IPS-15b (cell line): ENCODE measurements around the gene TMEM107.

Source experiments
- H3K27me3 ChIP-seq: one replicate; pipeline ENCODE4 v1.6.1; 2013; ENCODE audit warnings: low read length; ENCODE audit not compliant: control insufficient read depth, insufficient read depth
- H3K36me3 ChIP-seq: one replicate; pipeline ENCODE4 v1.6.1; 2013; ENCODE audit warnings: low read length; ENCODE audit not compliant: control insufficient read depth, insufficient read depth
- H3K4me1 ChIP-seq: one replicate; pipeline ENCODE4 v1.6.1; 2013; ENCODE audit warnings: mild to moderate bottlenecking, low read length; ENCODE audit not compliant: control insufficient read depth, insufficient read depth
- H3K4me3 ChIP-seq: one replicate; pipeline ENCODE4 v1.5.1; 2013; ENCODE audit warnings: low read depth, low read length
- H3K9ac ChIP-seq: one replicate; pipeline ENCODE4 v1.6.1; 2013; ENCODE audit warnings: low read depth, mild to moderate bottlenecking, low read length
- H3K9me3 ChIP-seq: one replicate; pipeline ENCODE4 v1.6.1; 2013; ENCODE audit warnings: mild to moderate bottlenecking, low read length; ENCODE audit not compliant: control insufficient read depth, insufficient read depth

The TMEM107 gene

GRCh38 chr17:8166731-8167130 lies 9.4 kb downstream of the TMEM107 start:
- H3K4me3 ChIP-seq, result no peak overlapping the region
- H3K36me3 ChIP-seq, result no peaks in the 10 kb centered on the region
- H3K4me1 ChIP-seq, result peaks cover 12% of the 10 kb centered on the region
- H3K9ac ChIP-seq, result no peak overlapping the region
- no peaks in the 10 kb centered on the region for H3K27me3 ChIP-seq
- H3K9me3 ChIP-seq, result no peaks in the 10 kb centered on the region

- Histone ChIP-seq H3K4me3 (peak overlapping the region; percentile 73), H3K9ac (no peak overlapping the region), H3K4me1 (peaks cover 16% of the 10 kb centered on the region)
These were observed 11.4 kb downstream of the TMEM107 start for GRCh38 chr17:8164815-8165131.

DNA sequence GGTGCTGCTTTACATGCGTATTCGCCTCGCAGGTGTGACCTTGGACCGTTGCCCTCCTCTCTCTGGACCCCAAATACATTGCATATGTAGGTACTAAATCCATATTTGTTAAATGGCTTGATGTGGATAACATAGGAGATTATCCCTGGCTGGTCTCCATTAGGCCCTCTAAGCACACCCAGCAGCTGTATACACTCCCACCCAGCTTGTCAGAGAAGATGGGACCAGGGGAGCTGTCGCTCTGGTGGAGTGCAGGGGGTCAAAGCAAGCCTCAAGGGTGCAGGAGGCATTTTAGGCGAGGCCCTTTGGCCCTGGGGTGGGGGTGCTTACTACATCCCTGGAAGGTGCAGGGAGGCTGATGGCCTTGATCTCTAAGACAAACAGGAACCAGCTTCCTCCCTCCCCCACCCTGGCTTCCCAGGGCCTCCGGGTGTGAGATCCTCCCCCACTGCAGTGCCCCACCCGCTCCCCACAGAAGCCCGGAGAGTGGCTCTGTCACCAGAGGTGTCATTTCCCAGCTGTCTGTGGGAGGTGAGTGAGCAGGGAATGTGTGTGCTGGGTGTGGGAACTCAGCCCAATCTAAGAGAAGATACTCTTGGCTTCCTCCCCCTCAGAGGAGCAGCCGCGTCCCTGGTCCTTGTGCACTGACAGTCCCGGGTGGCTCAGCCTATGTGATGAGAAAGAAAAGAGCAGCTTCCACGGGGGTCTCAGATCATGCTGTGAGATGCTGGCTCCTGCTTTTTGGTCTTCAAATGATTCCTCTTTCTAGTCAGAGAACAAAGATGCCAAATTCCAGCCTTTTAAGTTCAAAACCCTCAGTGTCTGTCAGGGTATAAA lies 12.0 kb downstream of the TMEM107 start:
- Histone ChIP-seq H3K27me3 (no peaks in the 10 kb centered on the region), H3K4me1 (peaks cover 16% of the 10 kb centered on the region), H3K36me3 (peaks cover 3% of the 10 kb centered on the region), H3K9me3 (no peaks in the 10 kb centered on the region), H3K9ac (no peak overlapping the region), H3K4me3 (peak overlapping the region; percentile 73)

More at GRCh38 chr17:8164815-8165131, 11.4 kb downstream of the TMEM107 start:
- Histone ChIP-seq H3K9me3 (no peaks in the 10 kb centered on the region), H3K36me3 (peaks cover 3% of the 10 kb centered on the region), H3K27me3 (no peaks in the 10 kb centered on the region)

- Histone ChIP-seq H3K9me3 (no peaks in the 10 kb centered on the region), H3K27me3 (no peaks in the 10 kb centered on the region), H3K9ac (peak overlapping the region; percentile 85), H3K36me3 (peaks cover 5% of the 10 kb centered on the region), H3K4me1 (peaks cover 16% of the 10 kb centered on the region), H3K4me3 (peak overlapping the region; percentile 73)
These were observed 12.9 kb downstream of the TMEM107 start for GRCh38 chr17:8162997-8163977.

- Histone ChIP-seq H3K9ac (peak within 1 kb of the TSS; percentile 85), H3K4me1 (peaks cover 16% of the 10 kb centered on the region), H3K9me3 (no peaks in the 10 kb centered on the region), H3K36me3 (peaks cover 5% of the 10 kb centered on the region), H3K4me3 (peak within 1 kb of the TSS; percentile 88), H3K27me3 (no peaks in the 10 kb centered on the region)
These were observed 13.8 kb downstream of the TMEM107 start, which contains the start of gene VAMP2 for GRCh38 chr17:8162233-8162996. TSS of gene VAMP2 (minus strand) at chr17:8162948. CDS start at chr17:8162879, 69 bp downstream.

GRCh38 chr17:8161289-8162232 lies 14.6 kb downstream of the TMEM107 start:
- H3K9ac ChIP-seq, result peak overlapping the region; percentile 65
- peak overlapping the region; percentile 88 for H3K4me3 ChIP-seq
- peaks cover 5% of the 10 kb centered on the region for H3K36me3 ChIP-seq
- peaks cover 18% of the 10 kb centered on the region for H3K4me1 ChIP-seq
- no peaks in the 10 kb centered on the region for H3K9me3 ChIP-seq
- H3K27me3 ChIP-seq, result no peaks in the 10 kb centered on the region

GRCh38 chr17:8160741-8161221 lies 15.4 kb downstream of the TMEM107 start:
- Histone ChIP-seq H3K9ac (no peak overlapping the region), H3K36me3 (peaks cover 5% of the 10 kb centered on the region), H3K4me3 (no peak overlapping the region), H3K4me1 (peaks cover 18% of the 10 kb centered on the region), H3K9me3 (no peaks in the 10 kb centered on the region), H3K27me3 (no peaks in the 10 kb centered on the region)

GRCh38 chr17:8160224-8160577 lies 16.0 kb downstream of the TMEM107 start:
- Histone ChIP-seq H3K9ac (no peak overlapping the region), H3K36me3 (peaks cover 5% of the 10 kb centered on the region), H3K27me3 (peaks cover under 1% of the 10 kb centered on the region), H3K4me3 (no peak overlapping the region), H3K9me3 (no peaks in the 10 kb centered on the region), H3K4me1 (peaks cover 18% of the 10 kb centered on the region)

- no peak overlapping the region for H3K4me3 ChIP-seq
- peaks cover 20% of the 10 kb centered on the region for H3K4me1 ChIP-seq
- H3K27me3 ChIP-seq, result peaks cover 2% of the 10 kb centered on the region
- no peaks in the 10 kb centered on the region for H3K9me3 ChIP-seq
- H3K9ac ChIP-seq, result no peak overlapping the region
- peaks cover 5% of the 10 kb centered on the region for H3K36me3 ChIP-seq
These were observed 16.5 kb downstream of the TMEM107 start for GRCh38 chr17:8159459-8160223.

DNA sequence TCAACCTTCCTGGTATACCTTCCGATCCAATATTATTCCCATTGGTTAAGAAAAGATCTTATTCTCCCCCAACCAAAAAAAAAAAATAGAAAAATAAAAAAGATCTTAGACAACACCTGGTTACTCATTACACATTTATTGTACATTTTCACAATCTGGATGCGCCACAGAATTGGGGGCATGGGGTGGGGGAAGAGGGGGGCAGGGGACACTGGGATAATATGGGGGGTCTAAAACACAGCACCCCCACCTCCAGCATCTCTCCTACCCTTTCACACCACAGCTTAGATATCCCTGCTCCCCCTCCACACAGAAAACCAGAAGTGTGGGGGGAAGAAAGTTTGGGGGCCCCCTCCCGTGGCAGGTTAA lies 17.2 kb downstream of the TMEM107 start:
- Histone ChIP-seq H3K4me1 (peaks cover 15% of the 10 kb centered on the region), H3K4me3 (no peak overlapping the region), H3K9me3 (no peaks in the 10 kb centered on the region), H3K36me3 (peaks cover 5% of the 10 kb centered on the region), H3K27me3 (peaks cover 2% of the 10 kb centered on the region), H3K9ac (no peak overlapping the region)
